ENCODE data around the gene NPHP4.

GRCh38 chr1:5911871-5912271, 80.4 kb downstream of the NPHP4 start:
- no peak for TF ChIP-seq RCOR1 (IDR thresholded peaks at IDR 0.05; ENCODE audit: borderline replicate concordance in 1 of 2, low read depth in 2 of 2, low read length in 2 of 2)
- TF ChIP-seq YY1 (IDR thresholded peaks at IDR 0.05; ENCODE audit: borderline replicate concordance in 1 of 3, control insufficient read depth in 1 of 3, extremely low read depth in 1 of 3, insufficient read depth in 3 of 3, insufficient read length in 1 of 3, insufficient replicate concordance in 2 of 3, low read depth in 1 of 3, low read length in 2 of 3): no peak
